Measurements from ENCODE around the gene SHISA3.

SHISA3 gene

DNA sequence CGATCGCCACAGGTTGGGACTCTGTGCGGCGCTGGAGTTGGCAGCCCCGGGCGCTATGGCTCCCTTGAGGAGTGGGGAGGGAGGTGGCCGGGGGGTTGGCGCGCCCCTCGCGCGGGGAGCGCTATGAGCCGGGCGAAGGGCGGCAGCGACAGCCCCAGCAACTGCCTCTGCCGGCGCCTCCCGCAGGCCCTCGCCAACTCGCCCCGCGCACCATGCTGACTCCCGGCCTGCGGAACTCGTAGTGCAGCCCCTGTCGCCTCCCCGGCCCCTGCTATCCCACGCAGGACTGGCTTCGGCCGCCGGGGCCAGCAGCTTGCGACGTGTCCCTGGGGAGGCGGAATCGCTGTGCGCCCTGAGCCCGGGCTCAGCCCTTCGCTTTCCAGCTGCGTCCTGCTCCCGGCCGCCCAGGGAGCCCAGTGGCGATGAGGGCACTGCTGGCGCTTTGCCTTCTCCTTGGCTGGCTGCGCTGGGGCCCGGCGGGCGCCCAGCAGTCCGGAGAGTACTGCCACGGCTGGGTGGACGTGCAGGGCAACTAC, 415 bp downstream of the SHISA3 start:
- Histone ChIP-seq H2AFZ (ENCODE audit: low read length) (peak overlapping the region; percentile 69), H3K9me3 (replicated peaks; ENCODE audit: insufficient read depth, low read length) (no peaks in the 10 kb centered on the region), H3K4me1 (ENCODE audit: low read length) (0 out of 2 replicates have a peak, but pooled peaks cover 3% of the 10 kb centered on the region), H3K4me2 (ENCODE audit: low read depth, low read length) (peak overlapping the region; percentile 99), H3K79me2 (ENCODE audit: low read length) (no peaks in the 10 kb centered on the region), H3K9ac (ENCODE audit: low read length) (no peak overlapping the region; the same call in 1 of the 2 replicates), H3K36me3 (replicated peaks; ENCODE audit: insufficient read depth, low read length) (no peaks in the 10 kb centered on the region), H3K4me3 (ENCODE audit: low read length) (peak overlapping the region; percentile 71), H3F3A (ENCODE audit: insufficient read depth, low read length) (no peaks in the 10 kb centered on the region), H4K20me1 (ENCODE audit: insufficient read depth, low read length) (no peaks in the 10 kb centered on the region), H3K9me2 (replicated peaks; ENCODE audit: insufficient read depth, low read length) (no peaks in the 10 kb centered on the region), H3K27me3 (replicated peaks; ENCODE audit: insufficient read depth, low read length) (peaks cover 24% of the 10 kb centered on the region), H3K27ac (ENCODE audit: low read length) (no peak overlapping the region)
- TF ChIP-seq, protein P1, sequence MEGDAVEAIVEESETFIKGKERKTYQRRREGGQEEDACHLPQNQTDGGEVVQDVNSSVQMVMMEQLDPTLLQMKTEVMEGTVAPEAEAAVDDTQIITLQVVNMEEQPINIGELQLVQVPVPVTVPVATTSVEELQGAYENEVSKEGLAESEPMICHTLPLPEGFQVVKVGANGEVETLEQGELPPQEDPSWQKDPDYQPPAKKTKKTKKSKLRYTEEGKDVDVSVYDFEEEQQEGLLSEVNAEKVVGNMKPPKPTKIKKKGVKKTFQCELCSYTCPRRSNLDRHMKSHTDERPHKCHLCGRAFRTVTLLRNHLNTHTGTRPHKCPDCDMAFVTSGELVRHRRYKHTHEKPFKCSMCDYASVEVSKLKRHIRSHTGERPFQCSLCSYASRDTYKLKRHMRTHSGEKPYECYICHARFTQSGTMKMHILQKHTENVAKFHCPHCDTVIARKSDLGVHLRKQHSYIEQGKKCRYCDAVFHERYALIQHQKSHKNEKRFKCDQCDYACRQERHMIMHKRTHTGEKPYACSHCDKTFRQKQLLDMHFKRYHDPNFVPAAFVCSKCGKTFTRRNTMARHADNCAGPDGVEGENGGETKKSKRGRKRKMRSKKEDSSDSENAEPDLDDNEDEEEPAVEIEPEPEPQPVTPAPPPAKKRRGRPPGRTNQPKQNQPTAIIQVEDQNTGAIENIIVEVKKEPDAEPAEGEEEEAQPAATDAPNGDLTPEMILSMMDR (IDR thresholded peaks at IDR 0.05; ENCODE audit: low read length) = no peak
- TF ChIP-seq EZH2phosphoT487 (IDR thresholded peaks at IDR 0.05; ENCODE audit: low read length) (no peak), EZH2 (optimal IDR thresholded peaks at IDR 0.05; ENCODE audit: low read depth, low read length) (no peak)
- DNase-seq = no peak

DNA sequence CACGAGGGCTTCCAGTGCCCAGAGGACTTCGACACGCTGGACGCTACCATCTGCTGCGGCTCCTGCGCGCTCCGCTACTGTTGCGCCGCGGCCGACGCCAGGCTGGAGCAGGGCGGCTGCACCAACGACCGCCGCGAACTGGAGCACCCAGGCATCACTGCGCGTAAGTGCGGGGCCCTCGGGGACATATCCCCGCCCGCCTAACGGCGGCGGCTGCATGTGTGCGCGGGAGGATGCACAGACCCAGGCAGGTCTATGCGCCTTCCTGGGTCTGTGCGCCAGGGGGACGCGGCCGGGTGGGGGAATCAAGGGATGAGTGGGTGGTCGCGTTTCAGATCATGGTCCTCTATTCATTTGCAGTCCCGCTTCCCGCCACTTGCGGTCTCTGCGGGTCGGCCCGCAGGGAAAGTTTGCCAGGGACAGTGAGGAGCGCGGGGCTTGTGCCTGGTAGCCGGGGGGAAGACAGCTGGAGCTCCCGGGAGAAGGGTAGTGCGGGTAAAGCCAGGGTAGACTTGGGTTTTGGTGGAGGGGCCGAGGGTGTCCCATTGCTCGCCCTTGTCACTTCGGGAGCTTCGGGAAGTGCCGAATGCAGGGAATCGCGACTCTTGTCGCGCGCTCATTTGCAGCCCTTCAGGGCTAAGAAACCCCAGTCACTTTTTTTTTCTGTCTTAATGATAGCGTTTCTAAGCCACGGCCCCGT, 1.0 kb downstream of the SHISA3 start:
- TF ChIP-seq, protein P1 (IDR thresholded peaks at IDR 0.05; ENCODE audit: low read length) = no peak; the same call in 1 of the 2 replicates
- TF ChIP-seq EZH2 (optimal IDR thresholded peaks at IDR 0.05; ENCODE audit: low read depth, low read length) = no peak
- TF ChIP-seq EZH2phosphoT487 (IDR thresholded peaks at IDR 0.05; ENCODE audit: low read length) = no peak
- Histone ChIP-seq H3K9me3 (replicated peaks; ENCODE audit: insufficient read depth, low read length) (no peaks in the 10 kb centered on the region), H3K9ac (ENCODE audit: low read length) (no peak overlapping the region), H3K4me2 (ENCODE audit: low read depth, low read length) (peak overlapping the region; percentile 99), H3K4me1 (ENCODE audit: low read length) (0 out of 2 replicates have a peak, but pooled peaks cover 3% of the 10 kb centered on the region), H4K20me1 (ENCODE audit: insufficient read depth, low read length) (no peaks in the 10 kb centered on the region), H3K4me3 (ENCODE audit: low read length) (peak overlapping the region; percentile 71), H3K27me3 (replicated peaks; ENCODE audit: insufficient read depth, low read length) (peaks cover 24% of the 10 kb centered on the region), H3K9me2 (replicated peaks; ENCODE audit: insufficient read depth, low read length) (no peaks in the 10 kb centered on the region), H3K79me2 (ENCODE audit: low read length) (no peaks in the 10 kb centered on the region), H3F3A (ENCODE audit: insufficient read depth, low read length) (no peaks in the 10 kb centered on the region), H3K27ac (ENCODE audit: low read length) (no peak overlapping the region), H2AFZ (ENCODE audit: low read length) (peak overlapping the region; percentile 69), H3K36me3 (replicated peaks; ENCODE audit: insufficient read depth, low read length) (no peaks in the 10 kb centered on the region)
- peak; percentile 25 for DNase-seq

DNA sequence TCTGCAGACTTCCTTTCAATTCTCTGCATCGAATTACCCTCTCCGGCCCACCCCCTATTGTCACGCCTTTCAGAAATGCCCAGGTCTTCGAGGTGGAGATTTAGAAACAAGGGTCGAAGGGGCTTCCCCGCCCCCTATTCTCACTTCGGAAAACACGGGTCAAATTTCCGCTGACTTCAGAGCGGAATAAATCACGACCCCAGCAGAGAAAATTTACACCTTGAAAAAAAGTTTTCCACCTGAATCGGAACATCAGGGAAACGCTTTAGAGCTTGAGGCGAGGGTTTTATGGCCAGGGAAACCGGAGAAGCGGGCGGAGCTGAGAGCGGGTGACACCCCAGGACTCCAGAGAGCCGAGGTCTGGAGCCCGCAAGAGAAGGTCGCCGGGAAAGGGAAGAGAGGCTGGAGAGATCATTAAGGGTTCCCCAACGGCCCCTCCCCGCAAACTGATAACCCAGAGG, 1.6 kb downstream of the SHISA3 start:
- H3F3A ChIP-seq (ENCODE audit: insufficient read depth, low read length) = no peaks in the 10 kb centered on the region
- no peaks in the 10 kb centered on the region for H3K9me3 ChIP-seq (replicated peaks; ENCODE audit: insufficient read depth, low read length)
- H2AFZ ChIP-seq (ENCODE audit: low read length) = no peak overlapping the region
- peaks cover 24% of the 10 kb centered on the region for H3K27me3 ChIP-seq (replicated peaks; ENCODE audit: insufficient read depth, low read length)
- peak overlapping the region; percentile 99; the same call in 1 of the 2 replicates for H3K4me2 ChIP-seq (ENCODE audit: low read depth, low read length)
- no peaks in the 10 kb centered on the region for H4K20me1 ChIP-seq (ENCODE audit: insufficient read depth, low read length)
- 0 out of 2 replicates have a peak, but pooled peaks cover 3% of the 10 kb centered on the region for H3K4me1 ChIP-seq (ENCODE audit: low read length)
- peak overlapping the region; percentile 71 for H3K4me3 ChIP-seq (ENCODE audit: low read length)
- no peaks in the 10 kb centered on the region for H3K36me3 ChIP-seq (replicated peaks; ENCODE audit: insufficient read depth, low read length)
- no peak overlapping the region for H3K27ac ChIP-seq (ENCODE audit: low read length)
- H3K9me2 ChIP-seq (replicated peaks; ENCODE audit: insufficient read depth, low read length) = no peaks in the 10 kb centered on the region
- no peak overlapping the region for H3K9ac ChIP-seq (ENCODE audit: low read length)
- H3K79me2 ChIP-seq (ENCODE audit: low read length) = no peaks in the 10 kb centered on the region
- no peak for DNase-seq
- TF ChIP-seq EZH2 (optimal IDR thresholded peaks at IDR 0.05; ENCODE audit: low read depth, low read length) (no peak), EZH2phosphoT487 (IDR thresholded peaks at IDR 0.05; ENCODE audit: low read length) (no peak)
- TF ChIP-seq, protein P1 (IDR thresholded peaks at IDR 0.05; ENCODE audit: low read length) = no peak

All from MM.1S (cell line).